Ureter (tissue), 1 donor: ENCODE data around the gene EMX1. TPM values are rescaled to one million over a fixed set of nuclear protein-coding genes. Genes with fewer than 3 reads are reported as not detected.

ENCODE experiments used
- DNase-seq: peaks from one replicate; pipeline ENCODE4 v3.0.0-alpha.2; 2020; ENCODE audit warnings: low spot score
- total RNA-seq: library from RNA; stranded (reverse); gene quantifications from one replicate; pipeline ENCODE4 v1.2.4, GENCODE V29; 2023
- donor health status: DM: yes; HTN: yes; CAD: no.

EMX1 gene
- total RNA-seq, 1 donor from 2014 or later = not detected

GRCh38 chr2:72942881-72943418 lies 25.6 kb downstream of the EMX1 start:
- DNase-seq = no peak

DNA sequence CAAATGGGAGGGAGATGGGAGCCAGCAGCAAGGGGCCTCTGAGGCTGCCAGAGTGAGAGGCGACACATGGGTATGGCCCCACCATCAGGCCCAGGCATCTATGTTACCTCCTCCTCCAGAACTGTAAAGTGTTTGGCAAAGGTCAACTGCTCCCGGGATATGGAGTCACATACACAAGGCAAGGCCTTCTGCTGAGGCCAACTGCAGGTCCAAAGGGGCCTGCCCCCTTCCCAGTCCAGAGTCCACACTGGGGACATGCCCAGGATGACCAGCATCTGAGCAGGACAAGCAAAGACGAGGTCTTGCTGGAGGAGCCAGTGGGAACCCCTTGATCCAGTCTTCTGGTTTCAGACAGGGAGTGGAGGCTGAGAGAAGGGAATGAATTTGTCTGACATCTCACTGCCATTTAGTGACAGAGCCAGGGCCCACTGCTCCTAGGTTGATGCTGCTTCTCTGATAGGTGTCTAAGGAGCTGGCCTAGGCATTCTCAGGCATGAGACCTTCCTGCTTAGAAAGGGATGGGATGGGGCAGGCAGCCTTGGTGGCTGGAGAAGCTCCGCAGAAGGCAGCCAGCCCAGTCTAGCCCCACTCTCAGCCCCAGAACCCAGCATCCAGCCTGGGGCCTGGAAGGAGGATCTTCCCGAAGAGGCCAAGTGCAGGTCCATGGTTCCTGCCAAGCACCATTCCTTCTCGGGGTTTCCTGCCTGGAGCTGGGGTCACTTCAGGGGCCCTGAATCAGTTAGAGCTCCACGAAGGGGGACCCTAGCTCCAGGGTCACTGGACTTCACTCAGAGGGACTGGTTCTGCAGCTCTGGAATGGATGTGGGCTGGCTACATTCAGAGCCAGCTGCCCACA lies 26.4 kb downstream of the EMX1 start:
- no peak for DNase-seq

DNA sequence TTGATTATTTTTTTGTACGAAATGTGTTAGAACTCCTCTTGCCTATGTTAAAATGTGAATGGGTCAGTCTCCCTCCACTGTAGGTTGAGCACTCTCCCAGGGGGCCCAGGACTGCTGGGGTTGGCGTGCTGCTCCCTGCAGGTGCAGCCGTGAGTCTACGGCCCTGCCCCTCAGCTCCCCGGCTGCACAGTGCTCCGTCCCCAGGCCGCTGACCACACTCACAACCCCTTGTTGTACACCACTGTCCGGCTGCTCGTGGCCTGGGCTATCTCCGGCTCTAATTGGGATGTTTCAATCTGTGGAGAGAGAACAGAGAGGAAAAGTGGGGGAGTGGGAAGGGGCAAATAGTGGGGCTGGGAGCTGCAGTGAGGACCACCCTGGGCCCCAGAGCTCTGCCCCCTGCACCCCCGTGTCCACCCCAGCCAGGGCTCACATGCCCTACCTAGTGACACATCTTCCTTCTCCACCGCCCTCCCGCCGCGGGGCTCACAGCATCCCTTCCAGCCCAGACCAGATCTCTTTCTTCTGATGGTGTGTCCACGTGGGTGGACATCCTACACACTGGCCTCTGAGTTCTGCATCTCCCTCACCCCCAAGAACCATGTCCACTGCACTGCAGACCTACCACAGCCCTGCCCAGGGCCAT lies 27.6 kb downstream of the EMX1 start:
- no peak for DNase-seq

DNA sequence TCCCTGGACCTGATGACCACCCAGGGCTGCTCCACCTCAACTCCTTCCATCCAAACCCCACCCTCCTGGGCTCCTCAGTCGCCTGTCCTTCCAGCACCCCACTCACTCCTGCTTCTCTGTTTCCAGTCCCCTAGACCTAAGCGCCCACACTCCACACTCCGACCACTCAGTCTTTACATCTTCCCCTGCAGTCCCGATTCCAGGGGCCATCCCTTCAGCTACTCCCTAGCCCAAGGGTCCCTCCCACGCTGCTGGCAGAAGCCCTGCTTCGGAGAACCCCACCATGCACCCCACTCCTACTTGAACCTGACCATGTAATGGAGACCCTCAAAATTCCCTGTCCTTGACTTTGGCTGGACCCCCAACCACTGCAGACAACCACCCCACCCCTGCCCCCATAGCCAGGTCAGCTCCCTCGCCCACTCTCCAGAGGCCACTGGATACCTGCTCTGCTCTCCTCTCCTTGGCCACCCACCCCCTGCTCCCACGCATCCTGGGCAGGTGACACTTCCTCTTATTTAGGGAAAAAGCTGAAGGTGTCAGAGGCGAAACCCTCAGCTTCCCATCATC lies 28.2 kb downstream of the EMX1 start:
- DNase-seq = no peak

DNA sequence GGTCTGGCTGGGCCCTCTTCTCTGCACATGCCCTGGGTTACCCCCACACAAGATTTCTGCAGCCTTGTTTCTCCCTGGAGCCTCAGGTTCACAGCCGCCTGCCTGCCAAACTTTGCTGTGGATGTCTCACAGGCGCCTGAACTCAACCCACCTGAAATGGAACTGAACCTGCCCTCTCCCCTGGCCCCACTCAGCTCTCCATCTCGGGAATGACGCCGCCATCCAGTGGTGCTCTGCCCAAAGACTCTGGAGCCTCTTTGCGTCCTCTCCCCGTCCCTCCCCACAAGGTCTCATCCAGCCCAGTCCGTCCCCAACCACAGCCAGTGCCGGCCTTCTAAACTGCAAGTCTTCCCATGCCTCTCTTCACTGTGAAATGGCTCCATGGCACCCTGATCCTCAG lies 29.1 kb downstream of the EMX1 start:
- DNase-seq = no peak

- no peak for DNase-seq
Observed at GRCh38 chr2:72947952-72948830, 30.9 kb downstream of the EMX1 start.

DNA sequence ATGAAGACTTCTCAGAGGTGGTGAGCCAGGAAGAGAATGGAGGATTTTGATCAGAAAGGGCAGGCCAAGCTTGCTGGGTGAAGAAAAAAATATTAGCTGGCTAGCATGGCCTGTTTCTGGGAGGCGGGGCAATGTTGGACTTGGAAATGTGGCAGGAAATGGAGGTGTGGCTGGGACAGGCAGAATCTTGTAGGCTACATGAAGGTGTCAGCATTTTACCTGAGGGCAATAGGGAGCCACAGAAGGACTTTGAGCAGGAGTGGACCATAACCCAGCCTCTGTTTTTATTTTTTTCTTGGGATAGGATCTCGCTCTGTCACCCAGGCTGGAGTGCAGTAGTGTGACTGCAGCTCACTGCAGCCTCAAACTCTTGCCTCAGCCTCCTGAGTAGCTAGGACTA lies 31.7 kb downstream of the EMX1 start:
- no peak for DNase-seq

GRCh38 chr2:72949642-72950041 lies 32.3 kb downstream of the EMX1 start:
- no peak for DNase-seq

- no peak for DNase-seq
Observed at GRCh38 chr2:72950558-72951255, 33.4 kb downstream of the EMX1 start.

GRCh38 chr2:72951303-72952095 lies 34.2 kb downstream of the EMX1 start:
- DNase-seq = no peak

DNA sequence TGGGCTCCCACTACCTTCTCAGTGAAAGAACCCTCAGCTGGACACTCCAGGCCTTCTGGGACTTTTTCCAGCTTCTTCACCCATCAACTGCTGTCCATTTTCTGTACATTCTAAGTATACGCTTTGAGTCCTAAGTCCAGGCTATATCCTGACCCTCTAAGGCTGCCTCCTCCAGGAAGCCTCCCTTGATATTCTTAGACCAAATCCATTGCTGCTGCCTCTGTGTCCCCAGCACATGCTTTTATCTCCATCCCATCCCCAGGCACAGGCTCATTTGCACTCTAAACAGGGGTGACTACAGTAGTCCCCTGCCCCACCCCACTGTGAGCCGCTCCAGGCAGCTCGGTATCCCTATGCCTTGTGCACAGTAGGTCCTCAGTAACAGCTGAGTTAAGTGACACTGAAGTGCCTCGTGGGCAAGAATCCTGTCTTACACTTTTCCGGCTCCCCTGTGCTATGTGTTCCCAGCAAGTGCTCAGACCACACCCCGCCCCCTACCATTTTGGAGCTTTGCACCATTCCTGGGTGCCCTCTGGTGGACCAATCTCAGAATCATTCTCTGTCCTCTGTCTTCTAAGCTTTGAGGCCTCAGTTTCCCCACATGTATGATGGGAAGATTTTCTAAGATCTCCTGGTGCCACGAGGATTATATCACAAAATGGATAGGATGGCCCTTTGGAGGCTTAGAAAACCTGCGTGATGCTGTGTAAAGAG lies 34.9 kb downstream of the EMX1 start:
- no peak for DNase-seq

GRCh38 chr2:72952961-72953360 lies 35.6 kb downstream of the EMX1 start:
- DNase-seq = no peak

DNA sequence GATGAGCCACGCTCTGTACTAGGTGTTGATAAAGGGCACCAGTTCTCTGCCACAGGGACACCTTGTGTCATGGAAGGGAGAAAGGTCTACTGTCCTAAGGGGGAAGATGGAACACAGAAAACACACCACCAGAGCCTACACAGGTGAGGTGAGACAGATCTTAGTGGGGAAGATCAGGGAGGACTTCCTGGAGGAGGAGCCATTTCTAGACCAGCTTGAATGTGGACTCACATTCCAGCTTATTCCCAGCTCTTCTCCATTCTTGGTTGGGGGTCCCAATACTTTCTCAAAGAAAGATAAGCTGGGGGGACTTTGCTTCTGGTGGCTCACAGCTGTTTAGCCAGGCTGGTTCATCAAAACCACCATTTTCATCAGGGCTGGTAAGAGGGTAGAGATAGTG lies 36.2 kb downstream of the EMX1 start:
- no peak for DNase-seq

GRCh38 chr2:72953976-72954375 lies 36.7 kb downstream of the EMX1 start:
- no peak for DNase-seq

GRCh38 chr2:72954376-72955227 lies 37.3 kb downstream of the EMX1 start:
- DNase-seq = no peak

DNA sequence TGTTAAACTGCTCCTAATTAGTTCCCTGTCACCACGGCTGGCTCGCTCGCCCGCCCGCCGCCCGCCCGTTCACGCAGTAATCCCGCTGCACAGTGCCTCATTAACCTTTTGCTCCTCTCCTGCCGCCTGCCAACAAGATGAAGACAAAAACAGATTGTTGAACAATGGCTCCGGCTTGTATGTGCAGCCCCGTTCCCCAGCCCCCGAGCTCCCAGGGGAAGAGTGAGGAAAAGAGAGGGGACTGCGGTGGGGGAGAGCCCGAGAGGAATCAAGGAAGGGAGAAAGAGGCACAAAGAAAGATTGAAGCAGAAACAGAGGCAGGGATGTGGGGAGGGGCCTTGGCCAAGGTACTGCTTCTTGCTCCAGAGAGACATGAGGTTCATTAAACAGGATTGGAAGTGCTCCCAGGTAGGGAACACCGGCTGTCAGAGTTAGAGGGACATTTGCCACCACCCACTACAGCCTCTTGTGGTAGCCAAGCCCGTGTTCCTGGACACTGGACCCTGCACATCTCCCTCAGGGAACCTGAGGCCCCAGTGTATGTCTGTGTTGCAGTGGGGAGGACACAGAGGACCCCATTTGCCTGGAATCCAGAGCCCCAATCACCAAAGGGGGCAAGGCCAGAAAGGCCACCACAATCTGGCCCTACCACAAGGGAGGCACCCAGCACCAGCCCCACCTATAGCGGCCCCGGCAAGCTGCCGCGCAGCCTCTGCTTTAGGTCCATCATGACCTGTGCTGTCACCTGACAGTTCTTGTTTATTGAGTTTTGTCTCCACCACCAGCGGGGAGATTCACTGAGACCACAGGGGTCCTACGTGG lies 38.1 kb downstream of the EMX1 start:
- no peak for DNase-seq

DNA sequence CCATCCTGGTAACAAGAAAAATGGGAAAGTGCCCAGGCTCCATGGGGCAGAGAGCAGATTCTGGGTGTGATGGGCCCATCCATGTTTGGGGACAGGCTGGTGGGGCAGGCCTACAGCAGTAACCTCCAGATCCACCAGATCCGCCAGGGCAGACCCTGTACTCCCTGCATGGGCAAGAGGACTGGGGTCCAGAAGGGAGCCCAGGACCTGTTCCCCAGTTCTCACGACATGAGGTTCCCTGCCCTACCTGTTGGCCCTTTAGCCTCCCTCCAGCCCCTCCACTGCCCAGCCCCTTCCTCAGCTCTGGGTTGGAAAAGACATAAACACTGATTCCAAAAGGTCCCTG lies 38.7 kb downstream of the EMX1 start:
- DNase-seq = no peak

DNA sequence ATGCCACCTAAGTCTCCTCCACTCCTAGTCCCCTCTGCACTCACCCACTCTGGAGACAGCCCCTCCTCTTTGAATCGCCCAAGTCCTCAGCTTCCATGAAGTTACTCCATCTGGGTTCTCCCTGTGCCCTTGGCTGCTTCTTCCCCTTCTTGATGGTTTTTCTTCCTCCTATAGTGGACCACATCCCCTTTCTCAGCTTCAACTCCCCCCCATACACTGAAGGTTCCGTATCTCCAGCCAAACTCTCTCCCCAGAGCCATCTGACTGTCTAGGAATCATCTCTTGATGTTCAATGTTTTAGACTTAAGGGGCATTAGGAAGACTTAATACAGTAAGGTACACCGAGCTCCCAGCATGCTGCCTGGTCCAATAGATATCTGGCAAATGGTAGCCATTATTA lies 39.6 kb downstream of the EMX1 start:
- no peak for DNase-seq
